ENCODE measurements around the gene IGFALS. TPM values are rescaled to one million over a fixed set of nuclear protein-coding genes. Genes with fewer than 3 reads are reported as not detected.

IGFALS gene
- total RNA-seq, 3 donors from 2014 or later, result 0.51 to 1.9 (median 1.8) TPM

DNA sequence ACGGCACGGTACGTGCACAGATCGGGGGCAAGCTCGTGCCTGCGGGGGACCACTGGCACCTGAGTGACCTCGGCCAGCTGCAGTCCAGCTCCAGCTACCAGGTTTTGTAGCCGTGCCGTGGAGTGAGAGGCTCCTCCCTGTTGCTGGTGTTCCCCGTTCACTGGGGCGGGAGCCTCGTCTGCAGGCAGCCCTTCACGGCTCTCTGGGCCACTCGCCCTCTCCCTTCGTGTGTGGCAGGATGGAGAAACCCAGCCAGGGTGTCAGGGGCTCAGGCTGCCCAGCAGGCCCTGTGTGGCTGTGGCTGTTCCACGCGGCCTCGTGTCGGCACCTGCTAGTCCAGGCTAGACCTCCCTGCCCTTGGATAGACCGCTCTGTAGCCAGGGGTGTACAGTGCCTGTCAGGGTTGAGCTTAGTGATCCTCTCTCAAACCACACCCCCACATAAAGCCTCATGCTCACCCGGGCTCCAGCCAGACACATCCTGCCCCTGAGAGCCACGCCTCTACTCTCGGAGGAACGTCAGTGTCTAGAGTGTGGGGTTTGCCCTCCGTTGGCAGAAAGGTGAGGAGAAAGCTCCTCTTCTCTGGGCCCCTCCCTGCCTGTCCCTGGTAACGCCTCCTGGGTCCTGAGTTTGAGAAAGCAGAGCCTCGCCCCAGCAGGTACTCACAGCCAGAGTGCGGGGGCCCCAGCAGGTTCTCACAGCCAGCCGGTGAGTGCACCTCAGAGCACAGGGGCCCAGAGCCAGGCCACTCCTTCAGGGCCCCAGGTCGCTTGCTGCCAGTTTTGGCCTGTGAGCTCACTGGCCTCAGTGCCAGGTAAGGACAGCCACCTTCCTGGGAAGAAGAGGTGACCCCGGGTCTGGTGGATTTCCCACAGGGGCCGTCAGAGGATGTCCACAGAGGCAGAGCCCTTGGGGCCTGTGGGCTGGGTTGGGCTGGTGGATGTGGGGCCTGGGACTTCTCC lies 49.8 kb downstream of the IGFALS start:
- Histone ChIP-seq H3K36me3 (ENCODE audit: low read depth) (peaks cover 9% of the 10 kb centered on the region), H3K9me3 (no peaks in the 10 kb centered on the region), H3K4me1 (ENCODE audit: low read depth) (no peaks in the 10 kb centered on the region), H3K4me3 (no peak overlapping the region)
- TF ChIP-seq, protein P1, sequence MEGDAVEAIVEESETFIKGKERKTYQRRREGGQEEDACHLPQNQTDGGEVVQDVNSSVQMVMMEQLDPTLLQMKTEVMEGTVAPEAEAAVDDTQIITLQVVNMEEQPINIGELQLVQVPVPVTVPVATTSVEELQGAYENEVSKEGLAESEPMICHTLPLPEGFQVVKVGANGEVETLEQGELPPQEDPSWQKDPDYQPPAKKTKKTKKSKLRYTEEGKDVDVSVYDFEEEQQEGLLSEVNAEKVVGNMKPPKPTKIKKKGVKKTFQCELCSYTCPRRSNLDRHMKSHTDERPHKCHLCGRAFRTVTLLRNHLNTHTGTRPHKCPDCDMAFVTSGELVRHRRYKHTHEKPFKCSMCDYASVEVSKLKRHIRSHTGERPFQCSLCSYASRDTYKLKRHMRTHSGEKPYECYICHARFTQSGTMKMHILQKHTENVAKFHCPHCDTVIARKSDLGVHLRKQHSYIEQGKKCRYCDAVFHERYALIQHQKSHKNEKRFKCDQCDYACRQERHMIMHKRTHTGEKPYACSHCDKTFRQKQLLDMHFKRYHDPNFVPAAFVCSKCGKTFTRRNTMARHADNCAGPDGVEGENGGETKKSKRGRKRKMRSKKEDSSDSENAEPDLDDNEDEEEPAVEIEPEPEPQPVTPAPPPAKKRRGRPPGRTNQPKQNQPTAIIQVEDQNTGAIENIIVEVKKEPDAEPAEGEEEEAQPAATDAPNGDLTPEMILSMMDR (IDR thresholded peaks at IDR 0.05), result no peak
- intact Hi-C loops (cut with DNase I, micrococcal nuclease), result no loop called here
- ATAC-seq (no peak), DNase-seq (no peak)

DNA sequence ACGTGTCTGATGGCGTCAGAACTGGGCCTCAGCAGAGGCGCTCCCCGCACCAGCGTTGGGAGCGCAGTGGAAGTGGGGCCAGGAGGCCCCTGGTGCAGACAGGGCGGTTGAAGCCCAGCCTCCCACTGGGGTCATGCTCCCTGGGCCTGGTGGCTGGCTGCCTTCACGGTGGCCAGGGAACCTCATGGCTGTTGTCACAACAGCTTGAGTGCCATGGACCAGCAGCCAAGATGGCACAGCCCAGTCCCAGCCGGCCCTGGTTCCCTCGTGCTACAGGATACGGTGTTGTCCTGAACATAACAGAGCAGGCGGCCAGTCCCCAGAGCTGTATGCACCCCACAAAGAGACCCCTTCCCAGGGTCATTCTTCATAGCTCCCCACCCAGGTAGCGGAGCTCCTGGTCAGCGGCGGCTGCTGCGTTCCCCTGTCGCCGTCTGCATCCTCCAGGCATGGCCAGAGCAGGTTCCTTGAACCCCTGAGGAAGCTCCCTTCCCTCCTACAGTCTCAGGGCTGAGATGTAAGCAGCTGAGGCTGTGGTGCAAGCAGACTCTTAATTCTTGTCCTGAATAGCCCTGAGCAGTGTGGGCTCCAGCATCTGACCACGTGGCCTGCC lies 51.8 kb downstream of the IGFALS start:
- intact Hi-C loops (cut with DNase I, micrococcal nuclease), result no loop called here
- Histone ChIP-seq H3K9me3 (no peaks in the 10 kb centered on the region), H3K36me3 (ENCODE audit: low read depth) (no peaks in the 10 kb centered on the region), H3K4me1 (ENCODE audit: low read depth) (no peaks in the 10 kb centered on the region), H3K4me3 (no peak overlapping the region)
- TF ChIP-seq, protein P1 (IDR thresholded peaks at IDR 0.05), result no peak
- DNase-seq, result no peak
- no peak for ATAC-seq

- DNase-seq (no peak), ATAC-seq (no peak)
- H3K4me3 ChIP-seq, result no peak overlapping the region
- H3K9me3 ChIP-seq, result no peaks in the 10 kb centered on the region
- intact Hi-C loops (cut with DNase I, micrococcal nuclease), result no loop called here
- TF ChIP-seq, protein P1 (IDR thresholded peaks at IDR 0.05), result no peak
- no peaks in the 10 kb centered on the region for H3K4me1 ChIP-seq (ENCODE audit: low read depth)
- H3K36me3 ChIP-seq (ENCODE audit: low read depth), result no peaks in the 10 kb centered on the region
Measured at GRCh38 chr16:1740781-1741490, 52.6 kb downstream of the IGFALS start.

Other genes starting within 250 kb of the IGFALS start
- 10 to 100 TPM; 16.6 to 22.7 (median 17.1) TPM for gene IFT140, start 181.6 kb downstream of the IGFALS start, total RNA-seq
- gene CRAMP1, start 181.3 kb downstream of the IGFALS start, total RNA-seq, result 10 to 100 TPM; 15.7 to 27.4 (median 20.6) TPM
- 10 to 100 TPM; 44.0 to 58.5 (median 57.3) TPM for gene JPT2, start 115.4 kb downstream of the IGFALS start, total RNA-seq
- 10 to 100 TPM; 76.2 to 82.5 (median 79.4) TPM for gene MAPK8IP3, start 87.5 kb downstream of the IGFALS start, total RNA-seq
- gene NME3, start 22.2 kb downstream of the IGFALS start, total RNA-seq, result 10 to 100 TPM; 49.1 to 66.0 (median 56.0) TPM
- 10 to 100 TPM; 18.4 to 43.1 (median 24.7) TPM for gene EME2, start 20.9 kb downstream of the IGFALS start, total RNA-seq
- 100 to 1,000 TPM in 1 of 3 donors, 10 to 100 TPM in 2; 89.1 to 107 (median 91.0) TPM for gene MRPS34, start 20.6 kb downstream of the IGFALS start, total RNA-seq
- 10 to 100 TPM; 39.7 to 56.5 (median 52.2) TPM for gene SPSB3, start 11.1 kb downstream of the IGFALS start, total RNA-seq
- gene NUBP2, start 10.7 kb downstream of the IGFALS start, total RNA-seq, result 10 to 100 TPM; 32.1 to 43.1 (median 39.3) TPM
- gene HAGH, start 33.1 kb upstream of the IGFALS start, total RNA-seq, result 10 to 100 TPM; 63.4 to 94.8 (median 68.0) TPM
- 10 to 100 TPM; 31.4 to 59.6 (median 54.6) TPM for gene FAHD1, start 33.5 kb upstream of the IGFALS start, total RNA-seq
- gene MEIOB, start 78.5 kb upstream of the IGFALS start, total RNA-seq, result not detected
- gene HS3ST6, start 124.7 kb upstream of the IGFALS start, total RNA-seq, result 1 to 10 TPM; 2.5 to 3.1 (median 2.6) TPM
- gene MSRB1, start 149.5 kb upstream of the IGFALS start, total RNA-seq, result 10 to 100 TPM; 34.8 to 46.3 (median 40.5) TPM
- not detected for gene RPL3L, start 161.0 kb upstream of the IGFALS start, total RNA-seq
- gene NDUFB10, start 165.8 kb upstream of the IGFALS start, total RNA-seq, result 100 to 1,000 TPM; 204 to 212 (median 210) TPM
- gene RPS2, start 171.1 kb upstream of the IGFALS start, total RNA-seq, result 1,000 to 10,000 TPM; 1,284 to 2,138 (median 1,849) TPM
- gene RNF151, start 173.2 kb upstream of the IGFALS start, total RNA-seq, result not detected
- 10 to 100 TPM; 21.6 to 25.5 (median 24.0) TPM for gene TBL3, start 178.3 kb upstream of the IGFALS start, total RNA-seq
- 10 to 100 TPM; 12.2 to 39.9 (median 27.1) TPM for gene NOXO1, start 187.8 kb upstream of the IGFALS start, total RNA-seq
- 10 to 100 TPM; 42.1 to 75.5 (median 68.8) TPM for gene GFER, start 190.5 kb upstream of the IGFALS start, total RNA-seq
- 1 to 10 TPM; 1.3 to 7.9 (median 1.5) TPM for gene SYNGR3, start 196.3 kb upstream of the IGFALS start, total RNA-seq
- 10 to 100 TPM; 41.9 to 45.4 (median 42.4) TPM for gene ZNF598, start 216.1 kb upstream of the IGFALS start, total RNA-seq
- 1 to 10 TPM in 1 of 3 donors, under 1 TPM in 2; 0.32 to 2.1 (median 0.60) TPM for gene NPW, start 226.1 kb upstream of the IGFALS start, total RNA-seq
- 10 to 100 TPM; 54.5 to 65.4 (median 60.0) TPM for gene NHERF2, start 233.2 kb upstream of the IGFALS start, total RNA-seq